ENCODE results near the gene DOCK4.
A peak's percentile ranks its signal among the peaks of the same experiment; 100 is the strongest.

The DOCK4 gene

DNA sequence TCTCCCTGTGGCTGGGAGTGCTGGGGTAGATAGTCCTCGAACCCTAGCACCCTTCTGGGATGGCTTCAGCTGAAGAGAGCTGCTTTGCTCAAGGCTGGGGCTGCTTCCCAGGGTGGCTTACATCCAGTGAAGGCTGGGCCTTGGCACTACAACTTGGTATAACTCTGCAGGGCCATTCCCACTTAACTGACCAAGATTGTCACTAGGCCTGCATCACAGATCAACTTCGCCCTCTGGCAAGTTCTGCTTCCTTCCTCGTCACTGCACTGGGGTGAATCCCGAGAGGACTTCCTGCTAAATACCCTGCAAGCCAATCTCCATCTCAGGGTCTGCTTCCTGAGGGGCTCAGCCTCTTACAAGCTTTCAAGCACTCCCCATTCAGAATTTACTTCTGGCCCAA is 195.2 kb downstream of the DOCK4 start:
- no peak for DNase-seq (ENCODE audit: low read depth, low spot score)

DNA sequence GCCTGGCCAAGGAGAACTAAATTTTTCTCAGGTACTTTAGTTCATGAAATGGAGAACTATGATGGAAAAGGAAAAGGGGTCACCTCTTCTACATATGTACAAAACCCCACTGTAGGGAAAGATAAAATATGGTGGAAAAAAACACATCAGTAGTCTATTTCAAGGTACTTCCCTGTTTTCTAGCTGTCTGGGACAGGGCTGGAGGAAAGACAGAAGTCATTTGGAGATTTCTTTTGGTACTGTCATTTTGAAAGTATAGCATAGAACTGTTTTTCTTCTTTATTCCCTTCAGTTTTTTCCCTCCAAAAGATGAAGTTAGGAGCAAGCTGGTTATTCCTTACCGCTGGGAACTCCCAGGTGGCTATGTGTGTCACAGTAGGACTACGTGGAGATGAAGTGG is 196.1 kb downstream of the DOCK4 start:
- no peak for DNase-seq (ENCODE audit: low read depth, low spot score)

DNA sequence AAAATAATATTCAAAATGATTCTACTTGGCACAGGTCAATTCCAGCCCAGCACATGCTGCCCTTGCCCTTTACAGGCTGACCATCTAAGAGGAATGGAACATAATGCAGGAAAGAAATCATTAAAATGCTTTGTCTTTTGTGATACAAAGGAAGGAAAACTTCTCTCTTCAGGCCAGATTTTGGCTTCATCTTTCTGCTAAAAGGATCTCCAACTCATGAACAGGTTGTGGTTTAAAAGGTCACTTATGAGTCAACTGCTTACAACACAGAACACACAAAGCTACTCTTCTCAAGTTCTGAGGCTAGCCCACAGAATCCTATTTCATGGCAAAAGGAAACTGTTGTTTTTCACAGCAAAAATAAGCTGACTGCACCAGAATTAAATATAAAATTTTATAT is 197.1 kb downstream of the DOCK4 start:
- peak; percentile 40 for DNase-seq (ENCODE audit: low read depth, low spot score)

DNA sequence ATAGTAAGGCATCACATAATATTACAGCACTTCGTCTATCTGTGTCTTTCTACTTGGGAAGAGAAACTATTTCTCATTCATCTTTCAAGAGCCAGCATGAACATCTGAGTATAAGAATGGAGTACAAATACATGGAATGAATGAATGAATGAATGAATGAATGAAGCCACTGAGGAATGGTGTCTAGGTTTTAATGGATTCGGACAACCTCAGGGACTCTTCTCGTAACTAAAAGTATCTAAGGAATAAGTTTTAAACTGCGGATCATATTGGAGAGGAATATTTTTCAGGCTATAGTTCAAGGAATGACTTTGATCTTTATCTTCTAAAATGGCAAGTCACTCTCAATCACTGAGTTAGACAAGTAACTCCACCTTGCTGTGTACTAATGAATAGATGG is 199.0 kb downstream of the DOCK4 start:
- no peak for DNase-seq (ENCODE audit: low read depth, low spot score)

DNA sequence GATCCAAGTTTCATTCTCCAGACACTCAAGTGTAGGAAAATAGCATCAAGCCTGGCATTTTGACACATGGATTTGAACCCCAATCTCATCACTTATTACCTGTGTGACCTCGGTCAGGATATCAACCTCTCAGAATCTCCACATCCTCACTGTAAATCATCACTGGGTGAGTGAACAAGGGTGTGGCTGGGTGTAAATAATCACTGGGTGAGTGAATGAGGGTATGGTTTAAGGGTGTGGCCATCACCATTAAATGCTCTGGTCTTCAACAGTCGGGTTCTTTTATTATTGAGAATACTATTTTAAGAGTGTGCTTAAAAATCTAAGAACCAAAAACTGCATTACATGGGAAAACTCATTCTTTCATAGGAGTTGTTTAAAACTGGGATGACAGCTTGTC is 200.1 kb downstream of the DOCK4 start:
- DNase-seq (ENCODE audit: low read depth, low spot score), result no peak

DNA sequence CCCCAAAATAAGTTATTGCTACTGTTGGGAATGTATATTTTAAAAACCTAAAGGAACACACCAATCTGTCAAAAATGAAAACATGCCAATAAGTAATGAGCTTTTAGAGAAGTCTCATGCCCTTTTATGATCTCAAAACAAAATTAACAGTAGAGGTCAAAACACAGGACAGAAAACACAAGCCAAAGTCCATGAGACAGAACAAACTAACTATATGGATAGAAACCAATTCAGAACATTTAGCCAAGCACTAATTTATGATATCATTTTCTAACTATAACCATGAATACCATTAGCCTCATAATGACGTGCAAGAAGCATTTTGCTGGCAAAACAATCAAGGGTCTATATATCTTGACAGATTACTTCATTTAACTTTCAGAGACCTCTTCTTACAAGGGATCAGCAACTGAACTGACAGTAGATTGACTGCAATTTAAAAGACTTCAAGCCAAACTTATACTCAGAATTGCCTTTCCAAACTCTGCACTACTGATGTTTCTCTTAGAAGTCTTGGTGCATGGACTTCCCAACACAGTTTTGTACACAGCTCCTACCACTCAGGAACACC is 200.9 kb downstream of the DOCK4 start:
- DNase-seq (ENCODE audit: low read depth, low spot score), result no peak

DNA sequence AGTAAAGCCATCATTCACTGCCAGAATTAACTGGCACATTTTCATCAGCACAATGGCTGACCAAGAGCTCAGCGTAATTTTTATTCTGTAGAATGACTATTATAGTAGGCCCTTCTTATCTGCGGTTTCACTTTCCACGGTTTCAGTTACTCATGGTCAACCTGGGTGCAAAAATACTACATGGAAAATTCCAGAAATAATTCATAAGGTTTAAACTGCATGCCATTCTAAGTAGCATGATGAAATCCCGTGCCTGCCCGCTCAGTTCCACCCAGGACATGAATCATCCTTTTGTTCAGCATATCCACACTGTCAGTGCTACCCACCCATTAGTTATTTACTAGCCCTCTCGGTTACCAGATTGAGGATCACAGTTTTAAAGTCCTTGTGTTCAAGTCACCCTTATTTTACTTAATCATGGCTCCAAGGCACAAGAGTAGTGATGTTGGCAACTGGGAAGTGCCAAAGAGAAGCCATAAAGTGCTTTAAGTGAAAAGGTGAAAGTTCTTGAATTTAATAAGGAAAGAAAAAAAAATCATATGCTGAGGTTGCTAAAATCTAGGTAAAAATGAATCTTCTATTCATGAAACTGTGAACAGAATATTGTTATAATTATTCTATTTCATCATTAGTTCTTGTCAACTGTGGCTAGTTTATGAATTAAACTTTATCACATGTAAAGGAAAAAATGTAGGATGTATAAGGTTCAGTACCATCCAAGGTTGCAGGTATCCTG is 204.9 kb downstream of the DOCK4 start:
- peak; percentile 75 for DNase-seq (ENCODE audit: low read depth, low spot score)

DNA sequence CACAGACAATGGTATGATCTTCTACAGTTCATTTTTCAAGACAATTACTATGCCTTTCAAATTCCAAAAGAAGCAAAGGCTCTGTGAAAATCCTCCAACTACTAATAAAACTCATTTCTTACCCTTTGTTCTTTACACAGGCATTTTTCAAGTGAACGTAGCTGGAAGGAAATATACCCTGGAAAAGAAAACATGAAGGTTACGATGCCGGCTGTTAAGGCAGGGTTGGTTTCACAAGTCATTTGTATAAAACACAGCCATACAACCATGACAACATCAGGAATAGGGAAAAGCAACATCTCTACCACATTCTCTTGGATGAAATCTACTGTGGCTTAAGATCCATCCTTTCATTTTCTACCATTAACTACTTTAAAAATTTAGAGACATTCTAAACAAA is 207.9 kb downstream of the DOCK4 start:
- DNase-seq (ENCODE audit: low read depth, low spot score), result no peak

DNA sequence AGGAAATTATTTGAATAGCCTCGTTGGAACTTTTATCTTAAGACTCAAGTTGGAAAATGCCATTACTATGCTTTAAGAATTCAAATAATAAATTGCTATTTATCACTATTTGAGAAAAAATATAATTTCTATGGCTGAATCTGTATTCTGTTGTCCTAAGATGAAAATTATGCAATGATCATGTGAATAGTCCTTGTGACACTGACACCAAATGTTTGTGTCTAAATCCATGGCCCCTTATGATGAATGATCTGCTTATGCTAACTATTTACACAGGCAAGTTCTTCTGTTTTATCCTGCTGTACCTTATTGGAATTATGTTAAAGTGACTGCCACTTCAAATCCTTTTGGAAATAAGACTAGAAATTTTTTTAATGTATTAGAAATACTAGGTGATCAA is 208.7 kb downstream of the DOCK4 start:
- DNase-seq (ENCODE audit: low read depth, low spot score), result no peak

DNA sequence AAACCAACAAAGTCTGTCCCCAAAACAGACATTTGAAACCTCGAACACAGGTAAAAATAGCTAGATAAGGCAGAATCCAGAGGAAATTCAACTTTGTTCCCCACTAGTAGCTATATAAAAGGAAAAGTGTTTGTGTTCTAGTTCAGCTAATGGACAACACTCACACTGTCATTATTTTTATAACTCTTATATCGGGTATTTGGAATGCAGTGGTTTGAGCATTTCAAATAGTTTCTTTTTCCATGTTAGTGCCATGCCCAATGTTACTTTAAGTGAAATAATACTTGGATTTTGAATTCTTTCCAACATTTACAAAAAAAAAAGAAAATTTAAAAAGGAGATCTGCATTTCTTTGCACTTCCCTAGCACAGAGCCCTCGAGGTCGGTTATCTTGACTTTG is 213.6 kb downstream of the DOCK4 start:
- peak; percentile 48 for DNase-seq (ENCODE audit: low read depth, low spot score)

DNA sequence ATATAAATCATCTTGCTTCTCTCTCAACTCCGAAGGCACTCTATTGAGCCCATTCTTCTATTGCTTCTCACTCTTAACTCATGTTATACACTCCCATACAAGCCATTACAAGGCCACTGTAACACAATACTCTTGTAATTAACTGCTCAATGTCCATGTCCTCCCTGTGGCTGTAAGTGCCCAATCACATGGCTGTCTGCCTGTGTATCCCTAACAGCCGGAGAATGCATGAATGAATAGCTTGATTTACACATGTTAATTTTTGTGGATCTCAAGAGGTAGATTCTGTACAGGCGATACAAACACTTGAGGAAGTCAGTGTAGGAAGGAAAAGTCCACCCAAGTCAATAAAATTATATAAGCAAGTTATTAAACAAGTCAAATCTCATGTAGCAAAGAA is 215.6 kb downstream of the DOCK4 start:
- DNase-seq (ENCODE audit: low read depth, low spot score), result no peak

DNA sequence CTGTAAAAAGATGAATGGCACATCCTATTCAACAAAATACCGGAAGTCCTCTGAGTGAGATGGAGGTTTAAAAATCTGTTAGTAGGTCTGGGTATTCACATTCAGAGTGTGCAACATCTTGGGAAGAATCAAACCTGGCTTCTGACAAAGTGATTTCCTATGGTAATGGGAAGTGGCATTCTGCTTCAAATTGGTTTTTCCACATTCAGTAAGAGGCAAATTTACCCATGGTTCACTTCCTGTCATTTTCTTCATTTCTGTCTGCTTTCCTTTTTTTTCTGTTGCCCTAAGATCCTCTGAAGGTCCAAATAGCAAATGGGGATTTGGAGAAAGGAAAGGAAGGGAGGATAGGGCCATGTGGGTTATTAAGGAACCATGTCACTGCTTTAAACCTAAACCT is 218.3 kb downstream of the DOCK4 start:
- no peak for DNase-seq (ENCODE audit: low read depth, low spot score)

DNA sequence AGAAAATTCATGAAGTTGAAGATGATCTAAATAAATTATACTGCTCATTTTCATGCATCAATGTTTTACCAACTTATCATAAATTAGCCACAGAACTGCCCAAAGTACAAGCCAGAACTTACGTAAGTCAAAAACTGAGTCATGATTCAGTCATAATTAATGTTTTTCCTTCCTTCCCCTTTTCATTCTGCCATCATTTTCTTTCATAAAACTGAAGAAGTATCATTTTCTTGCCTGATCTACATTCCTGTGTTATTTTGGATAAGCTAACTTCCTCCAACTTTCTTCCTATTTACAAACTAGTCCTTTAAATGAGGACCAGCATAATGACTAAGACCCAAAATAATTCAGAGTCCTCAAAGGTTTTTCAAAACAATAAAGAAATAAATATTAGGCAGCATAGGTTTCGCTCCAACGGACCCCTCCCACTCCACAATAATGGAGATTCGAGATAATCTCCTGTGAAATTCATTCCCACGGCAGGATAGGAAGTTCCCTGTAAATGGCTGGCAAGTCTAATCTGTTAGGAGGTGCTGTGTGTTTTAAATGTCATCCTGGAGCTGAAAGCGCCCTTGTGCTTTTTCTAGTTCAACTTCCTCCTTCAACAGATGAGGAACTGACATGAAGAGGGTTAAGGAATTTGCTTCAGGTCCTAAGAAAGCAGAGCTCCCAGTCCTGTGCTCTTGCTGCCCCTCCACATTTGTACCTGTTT is 218.9 kb downstream of the DOCK4 start:
- DNase-seq (ENCODE audit: low read depth, low spot score), result no peak

DNA sequence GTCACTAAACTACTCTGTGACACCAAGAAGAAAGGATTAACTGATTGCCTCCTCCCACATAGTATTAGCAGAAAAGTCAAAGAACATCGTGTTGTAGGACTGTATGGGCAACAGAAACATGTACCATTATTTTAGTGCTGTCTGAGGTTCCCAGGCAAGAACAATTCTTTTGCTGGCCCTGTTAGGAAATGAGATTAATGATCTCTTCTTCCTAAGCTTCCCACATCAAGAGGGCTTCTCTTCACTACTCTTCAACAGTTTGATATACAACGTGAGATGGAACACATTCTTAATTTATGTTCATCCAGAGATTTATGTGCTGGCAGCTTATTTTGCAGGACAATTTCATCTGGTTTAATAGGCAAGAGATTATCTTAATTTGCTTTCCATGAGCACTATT is 219.6 kb downstream of the DOCK4 start:
- DNase-seq (ENCODE audit: low read depth, low spot score), result no peak

DNA sequence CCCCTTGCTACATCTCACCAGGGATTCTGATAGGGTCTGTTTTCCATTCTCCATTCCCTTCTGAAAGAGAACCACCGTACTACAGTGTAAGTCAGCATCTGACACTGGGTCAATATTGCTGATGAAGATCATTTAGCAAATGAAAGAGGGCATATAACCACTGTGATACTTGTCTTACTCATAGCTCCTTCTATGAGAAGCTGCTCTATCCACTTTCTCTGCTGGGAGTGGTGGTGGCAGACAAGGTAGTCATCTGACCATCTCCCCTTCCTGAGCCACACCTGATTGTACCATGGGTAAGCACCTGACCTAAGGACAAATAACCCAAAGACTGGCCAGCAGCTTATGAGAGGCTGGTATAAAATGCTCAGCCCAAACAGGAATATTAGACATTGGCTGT is 220.4 kb downstream of the DOCK4 start:
- no peak for DNase-seq (ENCODE audit: low read depth, low spot score)

DNA sequence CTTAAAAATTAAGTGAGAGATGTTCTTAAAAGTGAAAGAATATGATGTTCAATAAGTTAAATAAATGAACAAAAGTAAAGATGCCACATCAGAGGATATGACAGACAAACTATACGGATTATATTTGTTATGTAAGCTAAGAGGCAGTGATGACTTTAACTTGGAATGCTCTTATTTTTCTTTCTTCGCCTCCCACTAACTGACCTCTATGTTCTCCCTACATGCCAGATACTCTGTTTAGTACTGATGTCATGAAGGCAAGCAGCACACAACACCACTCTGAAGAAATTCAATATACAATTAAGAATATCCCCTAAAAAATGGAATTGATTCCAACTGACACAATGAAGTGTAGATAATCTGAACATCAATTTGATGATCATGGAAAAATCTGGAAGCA is 223.4 kb downstream of the DOCK4 start:
- DNase-seq (ENCODE audit: low read depth, low spot score), result peak; percentile 34

DNA sequence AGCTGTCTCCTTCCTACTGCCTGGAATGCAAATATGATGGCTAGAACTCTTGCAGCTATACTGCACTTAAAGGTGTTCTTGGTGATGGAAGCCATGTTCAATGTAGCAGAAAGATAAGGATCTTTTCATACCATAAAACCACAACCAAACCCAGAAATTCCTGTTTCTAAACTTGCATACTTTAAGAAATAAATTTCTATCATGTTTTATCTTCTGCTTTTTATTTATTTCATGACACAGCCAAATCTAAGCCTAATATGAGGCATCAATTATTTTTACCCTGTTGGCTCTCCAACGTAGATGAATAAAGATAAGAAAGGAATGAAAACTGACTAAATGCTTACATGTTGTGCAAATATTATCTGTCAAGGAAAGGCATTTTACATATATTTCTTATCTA is 224.1 kb downstream of the DOCK4 start:
- peak; percentile 56 for DNase-seq (ENCODE audit: low read depth, low spot score)

DNA sequence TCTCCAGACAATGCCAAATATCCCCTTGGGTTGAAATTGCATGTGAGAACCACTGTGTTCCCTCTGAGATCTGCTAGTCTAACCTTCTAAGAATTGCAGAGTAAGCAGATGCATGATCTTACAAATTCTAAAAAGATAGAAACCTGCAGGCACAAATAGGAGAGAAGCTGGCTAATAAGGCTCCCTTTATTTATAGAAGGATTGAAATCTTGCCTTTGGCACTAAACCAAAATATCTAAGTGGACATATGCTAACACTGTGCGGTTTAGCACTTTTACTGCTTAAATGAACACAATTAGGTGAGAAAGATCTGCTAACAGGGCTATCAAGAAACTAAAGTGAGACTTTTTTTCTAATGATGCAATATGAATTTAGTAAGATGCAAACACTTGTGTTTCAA is 225.5 kb downstream of the DOCK4 start:
- peak; percentile 18 for DNase-seq (ENCODE audit: low read depth, low spot score)

DNA sequence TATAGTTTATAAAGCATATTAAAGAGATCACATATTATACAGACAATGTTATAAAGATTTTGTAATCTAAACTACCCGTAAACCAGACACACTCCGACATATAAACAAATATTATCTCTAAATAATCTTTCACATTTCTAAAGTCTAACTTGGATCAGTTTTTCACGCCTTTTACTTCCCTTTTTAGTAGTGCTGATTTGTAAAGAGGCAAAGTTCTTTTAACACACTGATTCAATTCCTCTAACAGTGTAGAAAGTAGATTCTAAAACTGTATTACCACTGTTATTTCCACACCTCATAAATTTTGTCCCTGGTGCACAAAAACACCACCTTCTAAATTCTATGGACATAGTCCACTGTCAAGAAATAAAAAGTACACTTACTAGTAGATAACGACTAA is 230.9 kb downstream of the DOCK4 start:
- no peak for DNase-seq (ENCODE audit: low read depth, low spot score)

DNA sequence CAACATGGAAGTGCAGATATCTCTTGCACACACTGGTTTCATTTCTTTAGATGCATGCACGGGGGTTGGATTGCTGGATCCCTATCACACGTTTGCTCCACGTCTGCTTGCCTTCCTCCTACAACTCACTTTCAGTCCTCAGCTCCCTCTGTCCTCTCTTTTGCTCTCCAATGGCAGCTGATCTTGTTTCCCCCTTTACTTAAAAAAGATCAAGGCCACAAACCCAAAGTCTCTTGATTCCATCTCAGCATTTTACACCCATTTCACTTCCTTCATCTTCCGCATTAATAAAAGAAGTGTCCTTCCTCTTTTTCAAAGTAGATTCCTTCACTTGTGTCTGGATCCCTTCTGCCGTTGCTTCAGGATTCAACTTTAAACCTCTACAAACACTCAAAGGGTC is 245.2 kb downstream of the DOCK4 start:
- no peak for DNase-seq (ENCODE audit: low read depth, low spot score)

DNA sequence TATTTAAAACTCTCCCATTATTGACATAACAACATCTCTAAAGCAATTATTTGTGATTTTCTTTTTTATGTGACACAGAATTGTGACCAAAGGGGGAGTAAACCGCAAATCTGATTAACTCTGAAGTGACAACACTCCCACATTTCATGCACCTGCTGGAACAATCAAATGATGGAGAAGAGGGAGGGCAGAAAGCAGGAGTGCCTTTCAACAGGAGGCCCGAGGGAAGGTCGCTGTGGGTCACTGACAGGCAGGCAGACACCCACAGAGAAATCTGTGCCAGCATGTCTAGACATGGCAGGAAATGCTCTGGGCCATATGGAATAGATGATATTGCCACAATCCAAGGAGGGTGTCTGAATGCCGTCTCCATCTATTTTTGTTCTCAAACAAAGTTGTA is 247.3 kb downstream of the DOCK4 start:
- DNase-seq (ENCODE audit: low read depth, low spot score), result no peak

DNA sequence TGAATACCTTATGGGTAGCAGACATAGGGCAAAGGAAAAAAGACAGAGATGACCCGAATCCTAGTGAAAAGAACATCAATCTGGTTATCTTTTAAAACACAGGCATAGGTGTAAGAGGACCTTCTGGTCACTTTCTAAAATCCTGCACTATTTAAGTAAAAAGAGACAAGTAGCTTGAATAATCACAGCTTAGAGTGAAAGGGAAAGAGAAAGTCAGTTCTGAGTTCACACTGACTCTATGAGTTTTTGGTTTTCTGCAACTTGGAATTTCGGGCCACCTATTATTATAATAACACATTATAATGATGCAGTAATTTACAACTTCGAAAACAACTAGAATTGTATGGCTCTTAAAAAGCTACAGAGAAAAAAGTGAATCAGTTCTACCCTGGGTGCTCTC is 247.8 kb downstream of the DOCK4 start:
- no peak for DNase-seq (ENCODE audit: low read depth, low spot score)

DNA sequence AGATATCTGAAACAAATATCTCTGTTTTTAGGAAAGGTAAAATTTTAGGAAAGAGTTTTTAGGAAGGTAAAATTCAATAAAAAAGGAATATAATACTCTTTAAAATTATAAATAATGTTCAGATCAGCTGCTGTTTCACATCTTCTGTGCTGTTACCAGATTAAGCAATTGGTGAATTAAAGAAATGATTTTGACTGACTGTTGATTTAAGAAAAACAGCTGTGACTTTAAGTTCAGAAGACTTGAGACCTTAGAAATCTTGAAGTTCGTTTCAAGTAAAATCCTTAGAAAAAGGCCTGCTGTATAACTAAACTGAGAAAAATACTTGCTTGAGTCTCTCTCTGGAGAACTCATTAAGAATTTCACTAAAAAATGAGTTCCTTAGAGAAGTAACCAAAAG is 250.6 kb downstream of the DOCK4 start:
- DNase-seq (ENCODE audit: low read depth, low spot score), result no peak
